Astrocyte (in vitro differentiated cells and primary cell): ENCODE data around the gene NCOA1. TPM values are rescaled to one million over a fixed set of nuclear protein-coding genes. Genes with fewer than 3 reads are reported as not detected.

Source experiments
- DNase-seq: peaks from one replicate; pipeline ENCODE4 v3.0.0-alpha.2; 2010; ENCODE audit warnings: low read depth
- FAIRE-seq: peaks from 2 replicates; lab custom pipeline; 2011; peaks lifted over from hg19 to GRCh38; lab: Jason Lieb, UNC
- H2AFZ ChIP-seq: 2 replicates; pipeline ENCODE4 v1.6.0; 2012; ENCODE audit warnings: low read depth, low read length, inconsistent platforms
- H3K27ac ChIP-seq: 2 replicates; pipeline ENCODE4 v1.5.1; 2011; ENCODE audit warnings: low read depth, low read length, inconsistent platforms
- H3K27me3 ChIP-seq: 2 replicates; pipeline ENCODE4 v1.6.0; 2011; ENCODE audit warnings: low read length, inconsistent platforms; ENCODE audit not compliant: insufficient read depth
- H3K36me3 ChIP-seq: 2 replicates; pipeline ENCODE4 v1.5.1; 2011; ENCODE audit warnings: low read length, inconsistent platforms; ENCODE audit not compliant: insufficient read depth
- H3K4me1 ChIP-seq: 2 replicates; pipeline ENCODE4 v1.5.1; 2011; ENCODE audit warnings: low read length, inconsistent platforms; ENCODE audit not compliant: insufficient read depth
- H3K4me2 ChIP-seq: 2 replicates; pipeline ENCODE4 v1.6.0; 2012; ENCODE audit warnings: low read length, inconsistent platforms
- H3K4me3 ChIP-seq: 2 replicates; pipeline ENCODE4 v1.5.1; 2011; ENCODE audit warnings: low read depth, mild to moderate bottlenecking, low read length, inconsistent platforms; ENCODE audit not compliant: insufficient read depth
- H3K79me2 ChIP-seq: 2 replicates; pipeline ENCODE4 v1.6.0; 2012; ENCODE audit warnings: mild to moderate bottlenecking, low read length, inconsistent platforms; ENCODE audit not compliant: insufficient read depth
- H3K9ac ChIP-seq: 2 replicates; pipeline ENCODE4 v1.6.0; 2012; ENCODE audit warnings: mild to moderate bottlenecking, low read length, inconsistent platforms
- H3K9me3 ChIP-seq: 2 replicates; pipeline ENCODE4 v1.5.1; 2012; ENCODE audit warnings: low read depth, mild to moderate bottlenecking, low read length, inconsistent platforms; ENCODE audit not compliant: insufficient read depth
- H4K20me1 ChIP-seq: 2 replicates; pipeline ENCODE4 v1.6.0; 2012; ENCODE audit warnings: low read length, inconsistent platforms; ENCODE audit not compliant: insufficient read depth
- H3K27ac Mint-ChIP-seq: one replicate; pipeline ENCODE4 v1.8.0; 2021; ENCODE audit warnings: mild to moderate bottlenecking, mixed read lengths; ENCODE audit not compliant: unreplicated experiment
- H3K27me3 Mint-ChIP-seq: one replicate; pipeline ENCODE4 v1.8.0; 2021; ENCODE audit warnings: low read depth, mixed read lengths; ENCODE audit not compliant: unreplicated experiment
- H3K36me3 Mint-ChIP-seq: one replicate; pipeline ENCODE4 v1.8.0; 2021; ENCODE audit warnings: low read depth, mixed read lengths; ENCODE audit not compliant: unreplicated experiment
- H3K4me1 Mint-ChIP-seq: one replicate; pipeline ENCODE4 v1.8.0; 2021; ENCODE audit warnings: low read depth, mixed read lengths; ENCODE audit not compliant: unreplicated experiment
- H3K4me3 Mint-ChIP-seq: one replicate; pipeline ENCODE4 v1.8.0; 2021; ENCODE audit warnings: mild to moderate bottlenecking, moderate library complexity, mixed read lengths; ENCODE audit not compliant: unreplicated experiment
- H3K9me3 Mint-ChIP-seq: one replicate; pipeline ENCODE4 v1.8.0; 2021; ENCODE audit warnings: mild to moderate bottlenecking, mixed read lengths; ENCODE audit not compliant: unreplicated experiment
- CTCF ChIP-seq: IDR thresholded peaks from 2 replicates; pipeline ENCODE4 v1.5.1; 2011; ENCODE audit warnings: low read depth, mild to moderate bottlenecking, inconsistent platforms, low read length, moderate library complexity; ENCODE audit not compliant: insufficient read depth
- EZH2 ChIP-seq: IDR thresholded peaks from 2 replicates; pipeline ENCODE4 v1.6.1; 2012; ENCODE audit warnings: mild to moderate bottlenecking, low read length, inconsistent platforms; ENCODE audit not compliant: insufficient read depth
- total RNA-seq: library from RNA; stranded (reverse); gene quantifications from 2 replicates; pipeline ENCODE4 v1.2.1, GENCODE V29; 2021

The NCOA1 gene
- total RNA-seq, 1 donor from 2014 or later: 14.7 TPM

GRCh38 chr2:24806661-24807036, 315.6 kb downstream of the NCOA1 start:
- FAIRE-seq (no peak), DNase-seq (no peak)
- H3K36me3 Mint-ChIP-seq: peaks cover 25% of the 10 kb centered on the region
- H3K4me3 Mint-ChIP-seq: no peak overlapping the region
- H3K27ac Mint-ChIP-seq: no peak overlapping the region
- no peak overlapping the region for H3K4me2 ChIP-seq
- H3K27me3 Mint-ChIP-seq: no peaks in the 10 kb centered on the region
- TF ChIP-seq CTCF (no peak), EZH2 (no peak)
- H3K9me3 ChIP-seq: no peaks in the 10 kb centered on the region
- peaks cover 3% of the 10 kb centered on the region for H3K4me1 ChIP-seq
- no peaks in the 10 kb centered on the region for H3K4me1 Mint-ChIP-seq
- H3K9ac ChIP-seq: no peak overlapping the region
- no peaks in the 10 kb centered on the region for H3K36me3 ChIP-seq
- H4K20me1 ChIP-seq: no peaks in the 10 kb centered on the region
- peaks cover 60% of the 10 kb centered on the region for H3K79me2 ChIP-seq
- no peak overlapping the region for H2AFZ ChIP-seq
- H3K4me3 ChIP-seq: no peak overlapping the region
- no peak overlapping the region for H3K27ac ChIP-seq
- no peaks in the 10 kb centered on the region for H3K27me3 ChIP-seq
- H3K9me3 Mint-ChIP-seq: peaks cover 13% of the 10 kb centered on the region

- Histone ChIP-seq H3K4me3 (no peak overlapping the region), H3K9me3 (no peaks in the 10 kb centered on the region), H4K20me1 (peaks cover 5% of the 10 kb centered on the region), H2AFZ (no peak overlapping the region), H3K27ac (peak overlapping the region; percentile 1), H3K9ac (no peak overlapping the region), H3K27me3 (no peaks in the 10 kb centered on the region), H3K4me1 (peaks cover 3% of the 10 kb centered on the region), H3K36me3 (peaks cover 4% of the 10 kb centered on the region), H3K79me2 (peaks cover 86% of the 10 kb centered on the region), H3K4me2 (no peak overlapping the region)
- TF ChIP-seq EZH2: no peak
- no peak for TF ChIP-seq CTCF
- peak overlapping the region; percentile 75 for H3K27ac Mint-ChIP-seq
- peaks cover 29% of the 10 kb centered on the region for H3K36me3 Mint-ChIP-seq
- no peak for FAIRE-seq
- DNase-seq: no peak
- peaks cover 13% of the 10 kb centered on the region for H3K9me3 Mint-ChIP-seq
- H3K4me3 Mint-ChIP-seq: no peak overlapping the region
- H3K27me3 Mint-ChIP-seq: no peaks in the 10 kb centered on the region
- no peaks in the 10 kb centered on the region for H3K4me1 Mint-ChIP-seq
These were observed 318.4 kb downstream of the NCOA1 start for GRCh38 chr2:24809316-24810007.

GRCh38 chr2:24813691-24814137, 322.7 kb downstream of the NCOA1 start:
- H3K9me3 ChIP-seq: no peaks in the 10 kb centered on the region
- H4K20me1 ChIP-seq: peaks cover 5% of the 10 kb centered on the region
- FAIRE-seq: no peak
- no peak for DNase-seq
- H3K4me2 ChIP-seq: no peak overlapping the region
- no peaks in the 10 kb centered on the region for H3K27me3 ChIP-seq
- H3K9me3 Mint-ChIP-seq: no peaks in the 10 kb centered on the region
- H3K9ac ChIP-seq: no peak overlapping the region
- H3K4me3 ChIP-seq: no peak overlapping the region
- H3K79me2 ChIP-seq: peaks cover 72% of the 10 kb centered on the region
- H3K4me3 Mint-ChIP-seq: no peak overlapping the region
- peaks cover 18% of the 10 kb centered on the region for H3K4me1 ChIP-seq
- TF ChIP-seq CTCF (no peak), EZH2 (no peak)
- no peaks in the 10 kb centered on the region for H3K27me3 Mint-ChIP-seq
- no peak overlapping the region for H2AFZ ChIP-seq
- H3K27ac Mint-ChIP-seq: no peak overlapping the region
- no peak overlapping the region for H3K27ac ChIP-seq
- H3K36me3 ChIP-seq: peaks cover 19% of the 10 kb centered on the region
- peaks cover 7% of the 10 kb centered on the region for H3K36me3 Mint-ChIP-seq
- peaks cover 11% of the 10 kb centered on the region for H3K4me1 Mint-ChIP-seq
